Trophoblast cell (in vitro differentiated cells and primary cell): ENCODE results near the gene ZNF341.
A peak's percentile ranks its signal among the peaks of the same experiment; 100 is the strongest.

ENCODE experiments used
- DNase-seq, 2 donors: peaks; one replicate each; pipeline ENCODE4 v3.0.0-alpha.2; 2016
- H2AFZ ChIP-seq: 2 replicates; pipeline ENCODE4 v1.6.1; 2013; ENCODE audit warnings: low read length, moderate library complexity, mild to moderate bottlenecking; ENCODE audit not compliant: insufficient read depth, poor library complexity
- H2AK5ac ChIP-seq: 2 replicates; pipeline ENCODE4 v1.6.1; 2013; ENCODE audit warnings: mild to moderate bottlenecking, low read length
- H2BK120ac ChIP-seq: 2 replicates; pipeline ENCODE4 v1.6.1; 2013; ENCODE audit warnings: low read length, mild to moderate bottlenecking, moderate library complexity; ENCODE audit not compliant: insufficient read depth, poor library complexity
- H2BK12ac ChIP-seq: 2 replicates; pipeline ENCODE4 v1.6.1; 2013; ENCODE audit warnings: mild to moderate bottlenecking, low read length, moderate library complexity
- H2BK5ac ChIP-seq: 2 replicates; pipeline ENCODE4 v1.6.1; 2013; ENCODE audit warnings: low read length, low read depth, moderate library complexity, mild to moderate bottlenecking; ENCODE audit not compliant: poor library complexity
- H3K14ac ChIP-seq: 2 replicates; pipeline ENCODE4 v1.6.1; 2013; ENCODE audit warnings: mild to moderate bottlenecking, low read length
- H3K18ac ChIP-seq: 2 replicates; pipeline ENCODE4 v1.6.1; 2013; ENCODE audit warnings: mild to moderate bottlenecking, low read length
- H3K23ac ChIP-seq: 2 replicates; pipeline ENCODE4 v1.6.1; 2013; ENCODE audit warnings: low read length
- H3K27ac ChIP-seq: 2 replicates; pipeline ENCODE4 v1.5.1; 2013; ENCODE audit warnings: low read depth, mild to moderate bottlenecking, inconsistent platforms, low read length, moderate library complexity
- H3K27me3 ChIP-seq: 2 replicates; pipeline ENCODE4 v1.6.1; 2013; ENCODE audit warnings: inconsistent platforms, mild to moderate bottlenecking, low read length, moderate library complexity; ENCODE audit not compliant: insufficient read depth
- H3K36me3 ChIP-seq, 2 experiments: 1 replicate in 1 of 2; 2 replicates in 1 of 2; pipeline ENCODE4 v1.6.1; 2013; ENCODE audit warnings: low read length in 2 of 2, mild to moderate bottlenecking in 2 of 2, moderate library complexity in 1 of 2; ENCODE audit not compliant: insufficient read depth in 2 of 2, control insufficient read depth in 1 of 2
- H3K4ac ChIP-seq: 2 replicates; pipeline ENCODE4 v1.6.1; 2013; ENCODE audit warnings: low read depth, mild to moderate bottlenecking, low read length, moderate library complexity
- H3K4me1 ChIP-seq, 2 experiments: 1 replicate in 1 of 2; 2 replicates in 1 of 2; pipeline ENCODE4 v1.6.1; 2013; ENCODE audit warnings: low read length in 2 of 2, mild to moderate bottlenecking in 2 of 2, moderate library complexity in 1 of 2; ENCODE audit not compliant: insufficient read depth in 2 of 2, control insufficient read depth in 1 of 2
- H3K4me2 ChIP-seq: 2 replicates; pipeline ENCODE4 v1.6.1; 2013; ENCODE audit warnings: inconsistent platforms, mild to moderate bottlenecking, low read length, moderate library complexity
- H3K4me3 ChIP-seq: 2 replicates; pipeline ENCODE4 v1.5.1; 2013; ENCODE audit warnings: mild to moderate bottlenecking, low read depth, low read length, inconsistent platforms
- H3K79me1 ChIP-seq: one replicate; pipeline ENCODE4 v1.6.1; 2013; ENCODE audit warnings: low read length
- H3K79me2 ChIP-seq: 2 replicates; pipeline ENCODE4 v1.6.1; 2013; ENCODE audit warnings: low read length, mild to moderate bottlenecking; ENCODE audit not compliant: control insufficient read depth, insufficient read depth, poor library complexity
- H3K9ac ChIP-seq: 2 replicates; pipeline ENCODE4 v1.6.1; 2013; ENCODE audit warnings: mild to moderate bottlenecking, low read length
- H3K9me3 ChIP-seq: 2 replicates; pipeline ENCODE4 v1.6.1; 2013; ENCODE audit warnings: low read depth, mild to moderate bottlenecking, control low read depth, inconsistent platforms, low read length; ENCODE audit not compliant: insufficient read depth
- H4K12ac ChIP-seq: 2 replicates; pipeline ENCODE4 v1.6.1; 2013; ENCODE audit warnings: low read depth, mild to moderate bottlenecking, low read length, moderate library complexity
- H4K8ac ChIP-seq: 2 replicates; pipeline ENCODE4 v1.6.1; 2013; ENCODE audit warnings: low read depth, mild to moderate bottlenecking, low read length, moderate library complexity
- H4K91ac ChIP-seq: one replicate; pipeline ENCODE4 v1.6.1; 2013; ENCODE audit warnings: low read depth, mild to moderate bottlenecking, low read length, moderate library complexity
- WGBS: extraction: QIAGEN DNeasy Blood & Tissue Kit; methylation state at CpG from one replicate; pipeline ENCODE4 v1.1.7; 2013; ENCODE audit warnings: missing lambda C conversion rate; ENCODE audit not compliant: insufficient read length, insufficient coverage; ENCODE audit errors: extremely low coverage; 5-methylcytosine and 5-hydroxymethylcytosine counted together

Gene ZNF341

GRCh38 chr20:33812152-33812849 is 80.5 kb downstream of the ZNF341 start:
- Histone ChIP-seq H4K8ac (peak overlapping the region; percentile 89), H2BK12ac (peak overlapping the region; percentile 14), H3K79me2 (peaks cover 23% of the 10 kb centered on the region), H3K27me3 (no peaks in the 10 kb centered on the region), H3K27ac (peak overlapping the region; percentile 8), H4K91ac (peak overlapping the region; percentile 49), H3K36me3 (peaks cover 0 to 2% of the 10 kb centered on the region in 2 experiments), H3K14ac (peak overlapping the region; percentile 92), H3K4me1 (peaks cover 0 to 8% of the 10 kb centered on the region in 2 experiments), H3K18ac (peak overlapping the region; percentile 92), H4K12ac (peak overlapping the region; percentile 10), H3K4ac (peak overlapping the region; percentile 88), H2BK5ac (peak overlapping the region; percentile 58), H2BK120ac (peak overlapping the region; percentile 14), H3K9me3 (peaks cover 1% of the 10 kb centered on the region), H2AFZ (no peak overlapping the region), H3K4me3 (peak overlapping the region; percentile 91), H2AK5ac (peak overlapping the region; percentile 14), H3K4me2 (peak overlapping the region; percentile 85), H3K9ac (peak overlapping the region; percentile 99), H3K23ac (peak overlapping the region; percentile 3), H3K79me1 (peaks cover 10% of the 10 kb centered on the region)
- no CpG with 5 or more reads among the region's 14 CpGs for WGBS
- peak; percentile 68 to 69 for DNase-seq

DNA sequence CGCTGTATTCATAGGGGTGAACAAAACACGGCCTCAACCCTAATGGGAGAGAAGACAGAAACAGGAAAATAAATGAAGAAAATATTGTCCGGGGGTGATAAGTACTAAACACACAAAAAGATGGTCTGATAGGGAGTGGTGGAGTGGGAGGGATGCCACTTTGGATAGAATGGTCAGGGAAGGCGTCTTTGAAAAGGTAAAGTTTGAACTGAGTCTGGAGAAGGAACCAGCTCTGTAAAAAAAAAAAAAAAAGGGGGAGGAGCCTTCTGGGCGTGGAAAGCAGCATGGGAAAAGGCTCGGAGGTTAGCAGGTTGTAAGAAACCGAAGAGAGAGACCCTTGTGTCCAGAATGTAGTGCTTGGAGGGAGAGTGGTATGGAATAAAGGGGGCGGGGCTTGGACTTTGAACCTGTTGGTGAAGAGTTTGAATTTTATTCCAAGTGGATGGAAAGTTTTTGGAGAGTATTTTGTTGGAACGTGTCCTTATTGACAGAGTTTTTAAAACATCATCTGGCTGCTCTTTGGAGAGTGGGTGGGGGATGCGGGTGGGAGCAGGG is 81.2 kb downstream of the ZNF341 start:
- Histone ChIP-seq H3K79me1 (peaks cover 10% of the 10 kb centered on the region), H2AK5ac (no peak overlapping the region), H3K18ac (no peak overlapping the region), H2BK12ac (no peak overlapping the region), H3K4me1 (peaks cover 0 to 8% of the 10 kb centered on the region in 2 experiments), H3K14ac (no peak overlapping the region), H3K79me2 (peaks cover 23% of the 10 kb centered on the region), H2AFZ (no peak overlapping the region), H2BK120ac (no peak overlapping the region), H3K27ac (no peak overlapping the region), H3K4me3 (no peak overlapping the region), H3K4ac (peak overlapping the region; percentile 86), H3K9ac (no peak overlapping the region), H3K9me3 (no peaks in the 10 kb centered on the region), H3K36me3 (peaks cover 0 to 3% of the 10 kb centered on the region in 2 experiments), H2BK5ac (no peak overlapping the region), H4K8ac (no peak overlapping the region), H3K27me3 (no peaks in the 10 kb centered on the region), H4K91ac (no peak overlapping the region), H3K23ac (no peak overlapping the region), H4K12ac (no peak overlapping the region), H3K4me2 (peak overlapping the region; percentile 85)
- WGBS: 100% methylated on average over 1 of the region's 10 CpGs
- peak in 1 of 2 donors; percentile 53 for DNase-seq

- no CpG with 5 or more reads among the region's 5 CpGs for WGBS
- Histone ChIP-seq H3K4ac (peak overlapping the region; percentile 46), H3K9ac (no peak overlapping the region), H3K4me3 (no peak overlapping the region), H2AFZ (no peak overlapping the region), H3K79me1 (peaks cover 10% of the 10 kb centered on the region), H3K4me2 (no peak overlapping the region), H2BK12ac (no peak overlapping the region), H4K91ac (no peak overlapping the region), H2BK120ac (no peak overlapping the region), H2BK5ac (no peak overlapping the region), H3K18ac (no peak overlapping the region), H3K4me1 (peaks cover 0 to 8% of the 10 kb centered on the region in 2 experiments), H2AK5ac (no peak overlapping the region), H4K12ac (no peak overlapping the region), H3K23ac (no peak overlapping the region), H4K8ac (no peak overlapping the region), H3K14ac (no peak overlapping the region), H3K36me3 (peaks cover 0 to 4% of the 10 kb centered on the region in 2 experiments), H3K9me3 (no peaks in the 10 kb centered on the region), H3K79me2 (peaks cover 23% of the 10 kb centered on the region), H3K27ac (no peak overlapping the region), H3K27me3 (no peaks in the 10 kb centered on the region)
- DNase-seq: no peak
Observed at GRCh38 chr20:33814238-33814712, 82.5 kb downstream of the ZNF341 start.

DNA sequence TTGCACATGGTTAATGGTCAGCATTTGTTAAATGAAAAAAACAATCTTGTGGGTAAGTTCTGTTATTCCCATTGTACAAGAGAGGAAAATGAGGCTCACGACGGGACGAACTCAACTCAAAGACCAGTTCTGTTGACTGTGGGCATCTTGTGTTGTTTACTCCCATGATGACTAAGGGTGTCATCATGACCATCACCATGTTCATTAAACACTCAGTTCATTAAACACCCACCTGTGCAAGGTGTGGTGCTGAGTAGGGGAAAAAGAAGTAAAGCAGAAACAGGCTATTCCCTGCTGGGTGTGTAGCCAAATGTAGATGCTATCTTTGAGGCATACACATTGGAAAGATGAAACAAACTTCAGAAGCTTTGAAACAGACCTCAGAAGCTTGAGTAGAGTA is 83.9 kb downstream of the ZNF341 start:
- Histone ChIP-seq H4K91ac (no peak overlapping the region), H3K4me2 (no peak overlapping the region), H3K14ac (no peak overlapping the region), H4K8ac (no peak overlapping the region), H2BK5ac (no peak overlapping the region), H3K9ac (no peak overlapping the region), H2AK5ac (no peak overlapping the region), H3K9me3 (no peaks in the 10 kb centered on the region), H4K12ac (no peak overlapping the region), H3K4me1 (peaks cover 0 to 8% of the 10 kb centered on the region in 2 experiments), H3K79me2 (peaks cover 23% of the 10 kb centered on the region), H2BK12ac (no peak overlapping the region), H3K79me1 (peaks cover 10% of the 10 kb centered on the region), H3K4ac (peak overlapping the region; percentile 7), H3K27me3 (no peaks in the 10 kb centered on the region), H2BK120ac (no peak overlapping the region), H3K4me3 (no peak overlapping the region), H2AFZ (no peak overlapping the region), H3K18ac (no peak overlapping the region), H3K27ac (no peak overlapping the region), H3K23ac (no peak overlapping the region), H3K36me3 (peaks cover 0 to 4% of the 10 kb centered on the region in 2 experiments)
- WGBS: no CpG with 5 or more reads among the region's 3 CpGs
- DNase-seq: no peak
